A673 (cell line): ENCODE measurements around the gene CCNY. TPM values are rescaled to one million over a fixed set of nuclear protein-coding genes. Genes with fewer than 3 reads are reported as not detected.

Source experiments
- BruUV-seq: library from RNA; stranded (reverse); fragments of 400-500 nt; replicated peaks from 2 replicates; lab custom pipeline; 2021; lab: Mats Ljungman, UMichigan
- CTCF ChIA-PET: fragments of 300-600 bp; sonication (Branson Sonifier 250); formaldehyde crosslinking; loops from one replicate; lab custom pipeline; 2022; ENCODE audit warnings: antibody characterized with exemption; lab: Charles Lee
- POLR2A ChIA-PET: fragments of 300-600 bp; sonication (Branson Sonifier 250); formaldehyde crosslinking; loops from one replicate; lab custom pipeline; 2022; ENCODE audit warnings: antibody characterized with exemption; ENCODE audit not compliant: low non-redundant PET; lab: Charles Lee
- DNase-seq: peaks from one replicate; pipeline ENCODE4 v3.0.0-alpha.2; 2015; ENCODE audit warnings: low spot score
- H3K27ac ChIP-seq: fragments of 200-600 bp; sonication (generic); 2 replicates; pipeline ENCODE4 v1.5.1; 2016; ENCODE audit warnings: mixed run types, low read depth, mild to moderate bottlenecking, mixed read lengths, antibody characterized with exemption, low read length; ENCODE audit not compliant: poor library complexity, severe bottlenecking
- H3K27me3 ChIP-seq: fragments of 200-600 bp; sonication (generic); replicated peaks from 2 replicates; pipeline ENCODE4 v1.6.1; 2017; ENCODE audit warnings: mixed run types, low read depth, mild to moderate bottlenecking, mixed read lengths, antibody characterized with exemption, low read length; ENCODE audit not compliant: insufficient read depth, poor library complexity
- H3K36me3 ChIP-seq: fragments of 200-600 bp; sonication (generic); 2 replicates; pipeline ENCODE4 v1.6.1; 2016; ENCODE audit warnings: mixed run types, mild to moderate bottlenecking, mixed read lengths, antibody characterized with exemption, low read length; ENCODE audit not compliant: insufficient read depth, poor library complexity, severe bottlenecking
- H3K4me1 ChIP-seq: fragments of 200-600 bp; sonication (generic); 2 replicates; pipeline ENCODE4 v1.6.1; 2017; ENCODE audit warnings: mixed run types, mild to moderate bottlenecking, mixed read lengths, antibody characterized with exemption, low read length; ENCODE audit not compliant: insufficient read depth, poor library complexity, severe bottlenecking
- H3K4me3 ChIP-seq: fragments of 200-600 bp; sonication (generic); 2 replicates; pipeline ENCODE4 v1.5.1; 2016; ENCODE audit warnings: low read depth, mixed run types, mild to moderate bottlenecking, mixed read lengths, low read length; ENCODE audit not compliant: poor library complexity, severe bottlenecking
- H3K9me3 ChIP-seq: fragments of 200-600 bp; sonication (generic); 2 replicates; pipeline ENCODE4 v1.6.1; 2016; ENCODE audit warnings: mixed run types, low read depth, mild to moderate bottlenecking, mixed read lengths, antibody characterized with exemption, low read length; ENCODE audit not compliant: poor library complexity, severe bottlenecking
- CTCF ChIP-seq: fragments of 300-800, 200-600 bp; sonication (generic); conservative IDR thresholded peaks from 2 replicates; pipeline ENCODE4 v1.5.1; 2017; ENCODE audit warnings: low read depth, mild to moderate bottlenecking, antibody characterized with exemption, low read length, moderate library complexity, mixed read lengths
- EZH2 ChIP-seq: fragments of 200-600 bp; sonication (generic); IDR thresholded peaks from 2 replicates; pipeline ENCODE4 v1.6.1; 2017; ENCODE audit warnings: borderline replicate concordance, low read depth, mild to moderate bottlenecking, mixed read lengths, antibody characterized with exemption, low read length; ENCODE audit not compliant: poor library complexity, severe bottlenecking
- intact Hi-C: fragments of 100-400 bp; cut with micrococcal nuclease; formaldehyde crosslinking; loops from one replicate; pipeline ENCODE4 v1.10.0; 2022; ENCODE audit not compliant: unreplicated experiment
- total RNA-seq: library from RNA; stranded (reverse); gene quantifications from 2 replicates; pipeline ENCODE4 v1.2.3, GENCODE V29; 2021

The CCNY gene
- total RNA-seq, 1 experiment from 2014 or later: 84.8 TPM

- no peaks in the 10 kb centered on the region for H3K27me3 ChIP-seq
- BruUV-seq: no TSS peak
- intact Hi-C loops: no loop called here
- H3K9me3 ChIP-seq: no peaks in the 10 kb centered on the region
- no peaks in the 10 kb centered on the region for H3K36me3 ChIP-seq
- DNase-seq: no peak
- no peak overlapping the region for H3K27ac ChIP-seq
- H3K4me1 ChIP-seq: peaks cover 31% of the 10 kb centered on the region
- CTCF ChIA-PET: no interaction called here
- no peak overlapping the region for H3K4me3 ChIP-seq
- TF ChIP-seq CTCF (no peak), EZH2 (no peak)
- POLR2A ChIA-PET: no interaction called here
Measured at GRCh38 chr10:35362701-35363350, 26.5 kb downstream of the CCNY start.

- TF ChIP-seq EZH2: no peak
- TF ChIP-seq CTCF: no peak
- POLR2A ChIA-PET: no interaction called here
Measured at GRCh38 chr10:35363587-35363986, 27.3 kb downstream of the CCNY start.

GRCh38 chr10:35364808-35365207 lies 28.5 kb downstream of the CCNY start:
- DNase-seq: no peak
- ChIA-PET POLR2A (no interaction called here), CTCF (no interaction called here)
- TF ChIP-seq CTCF (no peak), EZH2 (no peak)
- H3K27me3 ChIP-seq: no peaks in the 10 kb centered on the region
- H3K4me1 ChIP-seq: peaks cover 49% of the 10 kb centered on the region
- no peak overlapping the region for H3K27ac ChIP-seq
- H3K9me3 ChIP-seq: no peaks in the 10 kb centered on the region
- H3K36me3 ChIP-seq: no peaks in the 10 kb centered on the region
- no peak overlapping the region for H3K4me3 ChIP-seq
- BruUV-seq: no TSS peak
- intact Hi-C loops: no loop called here

More at GRCh38 chr10:35363587-35363986, 27.3 kb downstream of the CCNY start:
- no peak for DNase-seq
- Histone ChIP-seq H3K4me3 (no peak overlapping the region), H3K4me1 (peaks cover 38% of the 10 kb centered on the region), H3K27ac (no peak overlapping the region), H3K27me3 (no peaks in the 10 kb centered on the region), H3K36me3 (no peaks in the 10 kb centered on the region), H3K9me3 (no peaks in the 10 kb centered on the region)
- no TSS peak for BruUV-seq
- intact Hi-C loops: no loop called here
- CTCF ChIA-PET: no interaction called here
